GM12878 (cell line): Measurements from ENCODE around the gene TAF3. TPM values are rescaled to one million over a fixed set of nuclear protein-coding genes. Genes with fewer than 3 reads are reported as not detected.

Experiments
- ATAC-seq: fragments of 200-7000 bp; cut with Tn5 transposase; 3 replicates; pipeline ENCODE4 v1.9.1; 2020; ENCODE audit warnings: mild to moderate bottlenecking, moderate library complexity
- BruUV-seq: library from RNA; stranded (reverse); fragments of 400-500 nt; replicated peaks from 2 replicates; lab custom pipeline; 2021; lab: Mats Ljungman, UMichigan
- CTCF ChIA-PET: fragments of 300-600 bp; sonication (Branson Sonifier 250); formaldehyde crosslinking; extraction: SDS; loops from one replicate; lab custom pipeline; 2021; ENCODE audit warnings: inconsistent platforms; lab: Yijun Ruan, JAX
- POLR2A ChIA-PET: fragments of 350-600 bp; formaldehyde crosslinking; extraction: SDS; loops from one replicate; lab custom pipeline; 2021; ENCODE audit warnings: inconsistent platforms; lab: Charles Lee
- RAD21 ChIA-PET: fragments of 300-600 bp; sonication (Branson Sonifier 250); formaldehyde crosslinking; loops from one replicate; lab custom pipeline; 2023; ENCODE audit warnings: antibody characterized with exemption; ENCODE audit not compliant: unreplicated experiment; lab: Charles Lee
- SMC1A ChIA-PET: fragments of 300-600 bp; sonication (Branson Sonifier 250); formaldehyde crosslinking; loops from one replicate; lab custom pipeline; 2023; ENCODE audit not compliant: unreplicated experiment, uncharacterized antibody; lab: Charles Lee
- DNase-seq: peaks from one replicate; pipeline ENCODE4 v3.0.0-alpha.2; 2011; ENCODE audit warnings: low read depth, low spot score
- FAIRE-seq: peaks from 3 replicates; lab custom pipeline; 2011; peaks lifted over from hg19 to GRCh38; lab: Jason Lieb, UNC
- H2AFZ ChIP-seq: 2 replicates; pipeline ENCODE4 v1.6.0; 2011; ENCODE audit warnings: low read depth, low read length, control low read depth; ENCODE audit not compliant: control insufficient read depth
- H3K27ac ChIP-seq: 2 replicates; pipeline ENCODE4 v1.5.1; 2011; ENCODE audit warnings: control low read depth; ENCODE audit not compliant: control insufficient read depth, insufficient read depth
- H3K27me3 ChIP-seq, 2 experiments: replicated peaks in 1 of 2; 2 replicates each; pipeline versions ENCODE4 v1.6.0 to v1.6.1; 2011; ENCODE audit warnings: low read length in 1 of 2; ENCODE audit not compliant: control insufficient read depth in 2 of 2, insufficient read depth in 2 of 2
- H3K36me3 ChIP-seq, 2 experiments: 2 replicates each; pipeline ENCODE4 v1.5.1; 2011; ENCODE audit warnings: low read length in 1 of 2; ENCODE audit not compliant: control insufficient read depth in 2 of 2, insufficient read depth in 2 of 2
- H3K4me1 ChIP-seq: 2 replicates; pipeline ENCODE4 v1.6.1; 2011; ENCODE audit warnings: mild to moderate bottlenecking, low read length, moderate library complexity, mixed read lengths; ENCODE audit not compliant: control insufficient read depth, insufficient read depth
- H3K4me2 ChIP-seq: 2 replicates; pipeline ENCODE4 v1.6.0; 2011; ENCODE audit warnings: control low read depth; ENCODE audit not compliant: control insufficient read depth, insufficient read depth
- H3K4me3 ChIP-seq: fragments of 200-600 bp; sonication (generic); 2 replicates; pipeline ENCODE4 v1.5.1; 2016
- H3K79me2 ChIP-seq: 2 replicates; pipeline ENCODE4 v1.6.0; 2011; ENCODE audit warnings: low read length; ENCODE audit not compliant: control insufficient read depth, insufficient read depth
- H3K9ac ChIP-seq: 2 replicates; pipeline ENCODE4 v1.8.0; 2011; ENCODE audit warnings: low read length, control low read depth, mixed read lengths; ENCODE audit not compliant: control insufficient read depth, insufficient read depth
- H3K9me3 ChIP-seq: replicated peaks from 3 replicates; pipeline ENCODE4 v1.5.1; 2011; ENCODE audit warnings: mild to moderate bottlenecking, low read length; ENCODE audit not compliant: control insufficient read depth, insufficient read depth
- H4K20me1 ChIP-seq: 2 replicates; pipeline ENCODE4 v1.6.0; 2011; ENCODE audit not compliant: control insufficient read depth, insufficient read depth
- BHLHE40 ChIP-seq, 2 experiments: fragments of 450-650 bp in 1 of 2; IDR thresholded peaks; 2 replicates each; pipeline ENCODE4 v1.6.1; 2011 to 2017; ENCODE audit warnings: low read depth in 2 of 2, borderline replicate concordance in 1 of 2, improper control_type of control experiment in 1 of 2, low read length in 1 of 2, mild to moderate bottlenecking in 1 of 2
- BRCA1 ChIP-seq: IDR thresholded peaks from 2 replicates; pipeline ENCODE4 v1.6.1; 2011; ENCODE audit warnings: low read depth, low read length, improper control_type of control experiment
- CREM ChIP-seq: IDR thresholded peaks from 2 replicates; pipeline ENCODE4 v1.6.1; 2014; ENCODE audit warnings: antibody characterized with exemption, low read depth
- CTCF ChIP-seq, 3 experiments: IDR thresholded peaks in 2 of 3; conservative IDR thresholded peaks in 1 of 3; 2 replicates each; pipeline ENCODE4 v1.5.1; 2011; ENCODE audit warnings: low read depth in 3 of 3, low read length in 3 of 3, mild to moderate bottlenecking in 3 of 3, control low read depth in 2 of 3, moderate library complexity in 2 of 3, inconsistent platforms in 1 of 3, mixed read lengths in 1 of 3; ENCODE audit not compliant: control insufficient read depth in 2 of 3, insufficient read depth in 1 of 3; ENCODE audit errors: extremely low read depth in 1 of 3
- FOS ChIP-seq: IDR thresholded peaks from 3 replicates; pipeline ENCODE4 v1.6.1; 2011; ENCODE audit warnings: borderline replicate concordance; ENCODE audit not compliant: insufficient read length; ENCODE audit errors: extremely low read depth
- IKZF1 ChIP-seq: fragments of 450-650 bp; conservative IDR thresholded peaks from 2 replicates; pipeline ENCODE4 v1.6.1; 2017; ENCODE audit warnings: antibody characterized with exemption, mild to moderate bottlenecking
- JUND ChIP-seq: IDR thresholded peaks from 2 replicates; pipeline ENCODE4 v1.6.1; 2012; ENCODE audit warnings: low read depth, mild to moderate bottlenecking, low read length, improper control_type of control experiment, moderate library complexity
- MEF2A ChIP-seq: IDR thresholded peaks from 2 replicates; pipeline ENCODE4 v1.6.1; 2011; ENCODE audit warnings: low read depth, mild to moderate bottlenecking, low read length, moderate library complexity; ENCODE audit not compliant: insufficient read depth
- MYC ChIP-seq: IDR thresholded peaks from 2 replicates; pipeline ENCODE4 v1.6.1; 2011; ENCODE audit warnings: mild to moderate bottlenecking, low read length, moderate library complexity, inconsistent platforms; ENCODE audit not compliant: insufficient read depth, insufficient replicate concordance, insufficient read length, severe bottlenecking
- NFXL1 ChIP-seq: fragments of 450-650 bp; IDR thresholded peaks from 2 replicates; pipeline ENCODE4 v1.6.1; 2017; ENCODE audit warnings: antibody characterized with exemption, mild to moderate bottlenecking, borderline replicate concordance
- NFYA ChIP-seq: IDR thresholded peaks from 2 replicates; pipeline ENCODE4 v1.6.1; 2011; ENCODE audit warnings: low read depth, mild to moderate bottlenecking, low read length, improper control_type of control experiment, borderline replicate concordance
- PML ChIP-seq: IDR thresholded peaks from 2 replicates; pipeline ENCODE4 v1.6.1; 2012; ENCODE audit warnings: low read length, inconsistent platforms
- RB1 ChIP-seq: fragments of 450-650 bp; formaldehyde crosslinking; IDR thresholded peaks from 2 replicates; pipeline ENCODE4 v1.6.1; 2017; ENCODE audit warnings: mild to moderate bottlenecking, borderline replicate concordance
- RBBP5 ChIP-seq: fragments of 200-600 bp; sonication (generic); conservative IDR thresholded peaks from 2 replicates; pipeline ENCODE4 v1.6.1; 2016
- TCF12 ChIP-seq: IDR thresholded peaks from 2 replicates; pipeline ENCODE4 v1.6.1; 2011; ENCODE audit warnings: low read depth, mild to moderate bottlenecking, low read length
- YY1 ChIP-seq: IDR thresholded peaks from 2 replicates; pipeline ENCODE4 v1.6.1; 2011; ENCODE audit warnings: low read depth, mild to moderate bottlenecking, low read length
- ZNF217 ChIP-seq: fragments of 450-650 bp; IDR thresholded peaks from 2 replicates; pipeline ENCODE4 v1.6.1; 2017; ENCODE audit warnings: antibody characterized with exemption, mild to moderate bottlenecking
- WGBS: methylation state at CpG from one replicate; pipeline ENCODE4 v1.1.6; 2016; ENCODE audit warnings: low lambda C conversion rate; ENCODE audit not compliant: insufficient replicate concordance, insufficient coverage; ENCODE audit errors: missing lambda C conversion rate; 5-methylcytosine and 5-hydroxymethylcytosine counted together
- in situ Hi-C: fragments of 300-500 bp; cut with MboI; formaldehyde crosslinking; loops from 9 replicates; pipeline ENCODE4 v1.14.3; 2018; ENCODE audit warnings: mixed read lengths
- intact Hi-C: fragments of 100-400 bp; cut with micrococcal nuclease; formaldehyde crosslinking; loops from one replicate; pipeline ENCODE4 v1.14.2; 2022; ENCODE audit not compliant: unreplicated experiment
- polyA plus RNA-seq, 11 experiments: library from polyadenylated mRNA; depleted of rRNA in 4 of 11; unstranded in 6 of 11; stranded (reverse) in 5 of 11; fragments of >200 nt; fragmentation: Nextera tagmentation in 4 of 11; fragmentation: Illumina TruSeq in 1 of 11; extraction: Ambion mirVana in 4 of 11; extraction: Trizol in 1 of 11; gene quantifications; 1 replicate in 1 of 11; 2 replicates in 10 of 11; pipeline versions ENCODE4 v1.2.1 to v1.2.3, GENCODE V29; 2011 to 2016; ENCODE audit warnings: inconsistent platforms in 2 of 11, missing spikeins in 2 of 11, low read depth in 1 of 11
- total RNA-seq, 4 experiments: library from RNA; depleted of rRNA in 3 of 4; stranded (reverse); fragments of >200 nt in 3 of 4; fragmentation: Illumina TruSeq in 1 of 4; extraction: Trizol in 1 of 4; gene quantifications; 2 replicates each; pipeline versions ENCODE4 v1.2.1 to v1.2.3, GENCODE V29; 2013 to 2021

TAF3 gene
- total and polyA plus RNA-seq, 10 of the 15 experiments (the other 5 are each of a cell fraction or from before 2014, with no cell fraction given), result 2.0 to 10.1 (median 3.7) TPM

GRCh38 chr10:7795605-7796004 lies 22.7 kb upstream of the TAF3 start:
- Histone ChIP-seq H3K9me3 (no peaks in the 10 kb centered on the region), H3K4me2 (no peak overlapping the region), H2AFZ (no peak overlapping the region), H3K27me3 (no peaks in the 10 kb centered on the region), H3K79me2 (peaks cover 53% of the 10 kb centered on the region), H3K4me1 (no peaks in the 10 kb centered on the region), H4K20me1 (peaks cover 3% of the 10 kb centered on the region; the same call in 1 of the 2 replicates), H3K4me3 (no peak overlapping the region), H3K27ac (no peak overlapping the region), H3K36me3 (peaks cover 9 to 24% of the 10 kb centered on the region in 2 experiments), H3K9ac (no peak overlapping the region)
- POLR2A ChIA-PET, result no interaction called here
- in situ Hi-C loops (no loop called here), intact Hi-C loops (no loop called here)
- ATAC-seq, result no peak
- no peak for TF ChIP-seq BRCA1
- no peak for TF ChIP-seq TCF12
- no peak for TF ChIP-seq NFXL1
- TF ChIP-seq NFYA, result no peak
- TF ChIP-seq CREM, result no peak
- TF ChIP-seq BHLHE40 (IDR thresholded peaks at IDR 0.05; ENCODE audit: borderline replicate concordance in 1 of 2, low read depth in 2 of 2, low read length in 1 of 2), result no peak
- no peak for DNase-seq
- CTCF ChIA-PET, result no interaction called here
- WGBS, result 97% methylated on average over 4 of the region's 4 CpGs
- no peak for FAIRE-seq
- no TSS peak for BruUV-seq
- RAD21 ChIA-PET, result no interaction called here
- SMC1A ChIA-PET, result interaction anchor here (0.9 to 1.1 kb wide), 3 partner anchors 10 to 53 kb away, joined by 3 to 5 read pairs (median 3); no protein-coding TSS in a partner anchor

GRCh38 chr10:7797582-7797981 lies 20.7 kb upstream of the TAF3 start:
- ATAC-seq (no peak), DNase-seq (no peak), FAIRE-seq (no peak)
- CTCF ChIA-PET, result interaction anchor here (0.7 to 1.0 kb wide), 2 partner anchors 22 to 272 kb away, joined by 3 read pairs; no protein-coding TSS in a partner anchor
- peaks cover 10 to 24% of the 10 kb centered on the region in 2 experiments for H3K36me3 ChIP-seq
- H3K79me2 ChIP-seq, result peaks cover 34% of the 10 kb centered on the region
- H3K9me3 ChIP-seq, result no peaks in the 10 kb centered on the region
- peaks cover 3% of the 10 kb centered on the region; the same call in 1 of the 2 replicates for H4K20me1 ChIP-seq
- RAD21 ChIA-PET, result no interaction called here
- BruUV-seq, result no TSS peak
- H3K4me3 ChIP-seq, result no peak overlapping the region
- POLR2A ChIA-PET, result no interaction called here
- SMC1A ChIA-PET, result no interaction called here
- H3K4me2 ChIP-seq, result no peak overlapping the region
- in situ Hi-C loops (no loop called here), intact Hi-C loops (no loop called here)
- H3K4me1 ChIP-seq, result no peaks in the 10 kb centered on the region
- H2AFZ ChIP-seq, result no peak overlapping the region
- 88% methylated on average over 6 of the region's 6 CpGs for WGBS
- H3K27me3 ChIP-seq, result no peaks in the 10 kb centered on the region
- H3K27ac ChIP-seq, result no peak overlapping the region
- no peak overlapping the region for H3K9ac ChIP-seq
- no peak for TF ChIP-seq ZNF217
- no peak for TF ChIP-seq FOS
- no peak for TF ChIP-seq TCF12
- TF ChIP-seq YY1, result no peak
- no peak for TF ChIP-seq JUND
- TF ChIP-seq MEF2A, result no peak
- no peak for TF ChIP-seq RBBP5
- TF ChIP-seq CTCF (IDR thresholded peaks at IDR 0.05 in 2 of 3, conservative IDR thresholded peaks at IDR 0.05 in 1 of 3; ENCODE audit: control insufficient read depth in 2 of 3, extremely low read depth in 1 of 3, insufficient read depth in 1 of 3, low read depth in 3 of 3, low read length in 3 of 3), result no peak
- no peak for TF ChIP-seq CREM
- TF ChIP-seq MYC, result no peak
- no peak for TF ChIP-seq RB1
- TF ChIP-seq PML, result no peak
- TF ChIP-seq IKZF1, result no peak
